ENCODE measurements around the gene SMIM35.

GRCh38 chr11:118028626-118029025 lies 58.1 kb downstream of the SMIM35 start:
- TF ChIP-seq, protein P1, sequence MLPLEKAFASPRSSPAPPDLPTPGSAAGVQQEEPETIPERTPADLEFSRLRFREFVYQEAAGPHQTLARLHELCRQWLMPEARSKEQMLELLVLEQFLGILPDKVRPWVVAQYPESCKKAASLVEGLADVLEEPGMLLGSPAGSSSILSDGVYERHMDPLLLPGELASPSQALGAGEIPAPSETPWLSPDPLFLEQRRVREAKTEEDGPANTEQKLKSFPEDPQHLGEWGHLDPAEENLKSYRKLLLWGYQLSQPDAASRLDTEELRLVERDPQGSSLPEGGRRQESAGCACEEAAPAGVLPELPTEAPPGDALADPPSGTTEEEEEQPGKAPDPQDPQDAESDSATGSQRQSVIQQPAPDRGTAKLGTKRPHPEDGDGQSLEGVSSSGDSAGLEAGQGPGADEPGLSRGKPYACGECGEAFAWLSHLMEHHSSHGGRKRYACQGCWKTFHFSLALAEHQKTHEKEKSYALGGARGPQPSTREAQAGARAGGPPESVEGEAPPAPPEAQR (CRISPR knock-in tag; IDR thresholded peaks at IDR 0.05) = no peak
- TF ChIP-seq ESRRA (CRISPR knock-in tag; IDR thresholded peaks at IDR 0.05; ENCODE audit: borderline replicate concordance) (no peak), SP1 (CRISPR knock-in tag; conservative IDR thresholded peaks at IDR 0.05) (no peak), MAX (CRISPR knock-in tag; IDR thresholded peaks at IDR 0.05) (no peak), ELF4 (CRISPR knock-in tag; IDR thresholded peaks at IDR 0.05; ENCODE audit: low read depth) (no peak), FOXP1 (CRISPR knock-in tag; IDR thresholded peaks at IDR 0.05; ENCODE audit: borderline replicate concordance) (no peak)
- TF ChIP-seq, protein P2, sequence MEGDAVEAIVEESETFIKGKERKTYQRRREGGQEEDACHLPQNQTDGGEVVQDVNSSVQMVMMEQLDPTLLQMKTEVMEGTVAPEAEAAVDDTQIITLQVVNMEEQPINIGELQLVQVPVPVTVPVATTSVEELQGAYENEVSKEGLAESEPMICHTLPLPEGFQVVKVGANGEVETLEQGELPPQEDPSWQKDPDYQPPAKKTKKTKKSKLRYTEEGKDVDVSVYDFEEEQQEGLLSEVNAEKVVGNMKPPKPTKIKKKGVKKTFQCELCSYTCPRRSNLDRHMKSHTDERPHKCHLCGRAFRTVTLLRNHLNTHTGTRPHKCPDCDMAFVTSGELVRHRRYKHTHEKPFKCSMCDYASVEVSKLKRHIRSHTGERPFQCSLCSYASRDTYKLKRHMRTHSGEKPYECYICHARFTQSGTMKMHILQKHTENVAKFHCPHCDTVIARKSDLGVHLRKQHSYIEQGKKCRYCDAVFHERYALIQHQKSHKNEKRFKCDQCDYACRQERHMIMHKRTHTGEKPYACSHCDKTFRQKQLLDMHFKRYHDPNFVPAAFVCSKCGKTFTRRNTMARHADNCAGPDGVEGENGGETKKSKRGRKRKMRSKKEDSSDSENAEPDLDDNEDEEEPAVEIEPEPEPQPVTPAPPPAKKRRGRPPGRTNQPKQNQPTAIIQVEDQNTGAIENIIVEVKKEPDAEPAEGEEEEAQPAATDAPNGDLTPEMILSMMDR (IDR thresholded peaks at IDR 0.05) = no peak
